Measurements from ENCODE around the gene NSMF.
"Not testable (repeated sequence)": the region's sequence is repeated elsewhere in the genome, so short reads cannot be mapped to it uniquely, and the experiment has no call there.

Gene NSMF

DNA sequence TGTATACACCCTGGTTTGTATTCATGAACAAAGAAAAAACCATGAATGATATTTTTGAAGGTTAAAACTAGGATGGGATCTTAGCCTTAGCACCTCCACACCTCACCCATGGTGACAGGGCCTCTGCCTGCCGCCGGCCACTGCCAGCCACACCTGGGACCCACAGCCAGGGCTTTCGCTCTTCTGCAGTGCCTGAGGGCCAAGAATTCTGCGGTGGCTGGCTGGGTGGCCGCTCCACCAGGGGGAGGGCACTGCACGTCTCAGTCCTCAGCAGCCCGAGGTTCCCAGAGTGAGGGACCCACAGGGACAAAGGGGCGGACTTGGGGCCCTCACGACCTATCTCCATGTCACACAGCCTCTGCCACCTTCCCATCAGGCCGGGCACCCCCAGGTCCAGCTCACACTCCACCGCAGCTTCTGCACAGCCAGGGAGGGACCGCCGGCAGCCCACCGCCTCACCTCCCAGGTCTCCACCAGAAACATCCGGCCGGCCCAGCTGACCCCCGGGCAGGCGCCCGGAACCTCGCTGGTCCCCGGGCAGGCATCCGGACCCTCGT lies 43.0 kb downstream of the NSMF start:
- DNase-seq (ENCODE audit: low read depth), result no peak
- TF ChIP-seq CTCF (IDR thresholded peaks at IDR 0.05; ENCODE audit: insufficient read depth, low read depth, low read length, missing control alignments), result no peak
- H3K4me3 ChIP-seq (ENCODE audit: low read depth, low read length), result no peak overlapping the region

DNA sequence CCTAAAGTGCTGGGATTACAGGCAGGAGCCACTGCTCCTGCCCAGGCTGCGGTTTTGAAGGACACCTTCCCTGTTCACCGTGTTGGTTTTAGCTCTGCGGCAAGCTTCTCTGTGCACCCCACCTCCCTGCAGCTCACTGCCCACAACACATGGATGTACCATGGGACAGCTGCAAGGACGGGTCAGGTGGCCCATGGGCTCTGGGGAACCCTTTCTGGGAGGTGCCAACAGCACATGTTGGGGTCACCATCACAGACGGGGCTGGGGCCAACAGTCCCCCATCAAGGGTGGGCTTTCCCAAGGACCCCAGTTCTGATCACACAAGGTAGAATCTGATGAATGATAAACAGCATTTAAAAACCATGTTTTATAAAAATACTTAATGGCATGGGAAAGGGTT lies 43.7 kb downstream of the NSMF start:
- DNase-seq (ENCODE audit: low read depth), result no peak
- no peak for TF ChIP-seq CTCF (IDR thresholded peaks at IDR 0.05; ENCODE audit: insufficient read depth, low read depth, low read length, missing control alignments)
- no peak overlapping the region for H3K4me3 ChIP-seq (ENCODE audit: low read depth, low read length)

GRCh38 chr9:137412431-137412830 lies 46.7 kb downstream of the NSMF start:
- DNase-seq (ENCODE audit: low read depth), result no peak
- no peak overlapping the region for H3K4me3 ChIP-seq (ENCODE audit: low read depth, low read length)
- no peak for TF ChIP-seq CTCF (IDR thresholded peaks at IDR 0.05; ENCODE audit: insufficient read depth, low read depth, low read length, missing control alignments)

GRCh38 chr9:137411645-137412380 lies 47.3 kb downstream of the NSMF start:
- peak overlapping the region; percentile 16; the same call in 1 of the 2 replicates for H3K4me3 ChIP-seq (ENCODE audit: low read depth, low read length)
- no peak for TF ChIP-seq CTCF (IDR thresholded peaks at IDR 0.05; ENCODE audit: insufficient read depth, low read depth, low read length, missing control alignments)
- DNase-seq (ENCODE audit: low read depth), result peak; percentile 90

- DNase-seq (ENCODE audit: low read depth), result no peak
- no peak for TF ChIP-seq CTCF (IDR thresholded peaks at IDR 0.05; ENCODE audit: insufficient read depth, low read depth, low read length, missing control alignments)
- no peak overlapping the region for H3K4me3 ChIP-seq (ENCODE audit: low read depth, low read length)
Measured at GRCh38 chr9:137411260-137411644, 47.9 kb downstream of the NSMF start.

DNA sequence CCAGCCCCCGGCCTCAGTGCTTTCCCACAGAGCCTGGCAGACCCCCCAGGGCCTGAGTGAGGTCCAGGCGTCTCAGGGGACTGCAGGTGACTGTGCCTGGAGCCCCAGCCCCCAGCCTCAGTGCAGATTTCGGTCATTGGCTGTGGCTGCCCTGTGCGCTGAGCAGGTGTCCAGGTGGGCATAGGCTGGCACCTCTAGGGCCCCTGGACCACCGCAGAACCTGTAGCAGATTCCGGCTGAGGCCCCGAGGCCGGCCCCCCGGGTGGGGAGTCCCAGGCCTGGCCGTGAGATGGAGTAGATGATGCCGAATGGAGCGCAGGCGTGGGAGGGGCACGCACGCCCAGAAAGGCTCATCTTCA lies 48.3 kb downstream of the NSMF start:
- H3K4me3 ChIP-seq (ENCODE audit: low read depth, low read length), result no peak overlapping the region
- TF ChIP-seq CTCF (IDR thresholded peaks at IDR 0.05; ENCODE audit: insufficient read depth, low read depth, low read length, missing control alignments), result no peak
- no peak for DNase-seq (ENCODE audit: low read depth)

GRCh38 chr9:137410236-137410890 lies 48.8 kb downstream of the NSMF start:
- H3K4me3 ChIP-seq (ENCODE audit: low read depth, low read length); DNase-seq (ENCODE audit: low read depth): not testable (repeated sequence)
